GM19455 (cell line): ENCODE measurements around the gene CAMTA1.

Experiments used
- ATAC-seq: cut with Tn5 transposase; IDR thresholded peaks from one replicate; pipeline ENCODE4 v1.9.1; 2021; ENCODE audit not compliant: unreplicated experiment

CAMTA1 gene

GRCh38 chr1:7050751-7051665, 265.8 kb downstream of the CAMTA1 start:
- no peak for ATAC-seq

DNA sequence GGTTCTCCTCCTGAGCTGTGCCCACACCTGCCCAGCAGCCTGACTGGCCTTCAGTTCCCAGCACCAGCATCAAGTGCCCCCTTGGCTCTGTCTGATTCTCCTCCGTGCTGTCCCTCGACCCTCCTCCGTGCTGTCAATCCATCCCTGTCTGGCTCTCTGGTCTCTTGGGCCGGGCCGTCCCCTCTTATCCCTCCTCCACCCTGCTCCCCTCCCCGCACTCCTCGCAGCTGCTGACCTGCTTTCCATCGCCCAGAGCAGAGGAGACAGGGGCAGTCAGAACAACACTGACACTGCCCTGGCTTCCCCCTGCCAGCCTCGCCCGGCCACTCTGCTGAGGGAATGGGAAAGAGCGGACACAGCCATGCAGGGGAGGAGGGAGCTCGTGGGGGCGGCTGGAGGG, 267.4 kb downstream of the CAMTA1 start:
- no peak for ATAC-seq

DNA sequence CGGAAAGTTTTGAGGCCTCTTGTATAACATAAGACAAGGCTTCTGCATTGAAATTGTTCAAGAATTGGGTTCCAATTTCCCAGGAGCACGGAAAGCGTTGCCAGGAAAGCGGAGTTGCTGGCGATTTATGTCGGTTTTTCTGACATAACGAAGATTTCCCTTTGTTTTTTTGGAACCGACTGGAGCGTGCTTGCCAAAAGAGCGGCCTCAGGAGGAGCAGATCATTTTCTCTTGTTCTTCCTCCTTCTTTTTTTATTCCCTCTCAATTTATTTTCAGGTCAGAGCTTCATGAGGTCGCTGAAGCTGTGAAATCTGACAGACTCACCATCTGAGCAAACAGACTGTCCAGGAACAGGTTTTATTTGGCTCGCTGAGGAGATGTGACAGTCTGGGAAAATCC, 275.5 kb downstream of the CAMTA1 start:
- no peak for ATAC-seq

DNA sequence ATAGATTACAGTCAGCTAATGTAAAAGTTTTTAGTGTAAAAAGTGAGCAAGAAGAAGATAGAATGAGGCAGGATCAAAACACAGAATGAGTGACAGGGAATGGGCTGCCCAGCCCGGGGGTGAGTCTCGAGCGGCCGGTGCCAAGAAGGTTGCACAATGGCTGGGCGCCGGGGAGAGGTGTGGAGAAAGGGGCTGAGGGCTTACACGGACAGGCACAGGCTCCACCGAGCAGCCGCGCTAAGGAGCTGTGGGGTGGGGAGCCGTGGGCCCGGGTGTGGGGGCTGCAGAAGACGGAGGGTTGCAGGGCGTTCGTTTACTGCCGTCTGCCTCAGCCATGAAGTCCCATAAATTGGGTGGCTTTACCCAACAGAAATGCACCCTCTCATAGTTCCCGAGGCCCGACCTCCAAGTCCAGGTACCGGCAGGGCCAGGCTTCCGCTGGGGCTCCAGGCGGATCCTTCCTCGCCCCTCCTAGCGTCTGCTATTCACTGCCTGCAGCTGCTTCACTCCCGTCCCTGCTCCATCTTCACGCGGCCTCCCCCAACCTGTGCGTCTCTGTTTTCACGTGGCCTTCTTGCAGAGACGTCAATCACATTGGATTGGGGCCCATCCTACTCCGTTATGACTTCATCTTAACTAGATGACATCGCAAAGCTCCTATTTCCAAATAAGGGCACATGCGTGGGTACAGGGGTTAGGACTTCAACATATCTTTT, 277.2 kb downstream of the CAMTA1 start:
- ATAC-seq: no peak

GRCh38 chr1:7063981-7064380, 278.7 kb downstream of the CAMTA1 start:
- ATAC-seq: no peak

- no peak for ATAC-seq
These were observed 283.3 kb downstream of the CAMTA1 start for GRCh38 chr1:7068552-7068951.

DNA sequence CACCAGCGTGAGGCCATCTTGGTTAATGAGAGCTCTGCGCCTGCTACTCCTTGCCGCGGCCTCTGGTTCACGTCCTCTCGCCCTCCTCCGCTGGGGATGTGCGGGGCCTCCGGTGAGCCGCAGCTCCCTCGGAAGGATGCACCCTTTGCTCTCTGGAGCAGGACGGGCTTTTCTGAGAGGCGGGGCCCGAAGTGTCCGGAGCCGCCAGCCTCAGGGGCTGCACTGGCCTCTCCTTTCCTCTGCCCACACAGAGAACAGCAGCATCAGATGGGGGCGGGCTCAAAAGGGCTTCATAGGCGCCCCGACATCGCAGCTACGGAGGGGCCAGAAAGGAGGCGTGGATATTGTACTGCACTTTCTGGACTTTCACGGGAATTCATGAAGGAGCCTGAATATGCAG, 284.7 kb downstream of the CAMTA1 start:
- ATAC-seq: no peak

DNA sequence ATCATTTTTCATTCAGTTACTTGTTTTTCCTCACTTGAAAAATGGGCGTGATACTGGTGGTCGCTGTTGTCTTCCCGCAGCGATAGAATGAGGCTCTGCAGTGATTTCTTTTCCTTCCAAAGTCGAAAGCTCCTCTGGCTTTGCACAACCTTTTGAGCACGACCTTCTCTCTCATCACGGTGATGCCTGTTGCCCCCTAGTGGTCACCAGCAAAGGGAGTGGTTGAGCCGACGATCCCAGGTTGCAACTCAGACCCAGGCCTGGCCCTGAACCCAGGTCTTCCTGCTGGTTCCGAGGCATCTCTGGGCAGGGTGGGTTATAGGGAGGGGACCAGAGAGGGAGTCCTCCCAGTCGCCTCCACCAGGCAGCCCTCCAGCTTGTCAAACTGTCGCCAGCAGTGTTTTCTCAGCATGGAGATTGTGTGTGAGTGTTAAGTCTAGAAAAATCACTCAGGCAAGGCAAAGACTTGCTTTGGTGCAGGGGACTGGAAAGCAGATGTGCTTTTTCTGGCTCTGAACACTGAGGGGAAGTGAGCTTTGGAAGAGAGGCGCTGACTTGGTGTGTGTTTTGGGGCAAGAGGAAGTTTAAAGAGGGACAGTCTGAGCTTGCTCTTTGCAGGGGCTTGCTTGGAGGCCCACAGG, 285.3 kb downstream of the CAMTA1 start:
- no peak for ATAC-seq

- ATAC-seq: no peak
These were observed 290.9 kb downstream of the CAMTA1 start for GRCh38 chr1:7076117-7076516.

DNA sequence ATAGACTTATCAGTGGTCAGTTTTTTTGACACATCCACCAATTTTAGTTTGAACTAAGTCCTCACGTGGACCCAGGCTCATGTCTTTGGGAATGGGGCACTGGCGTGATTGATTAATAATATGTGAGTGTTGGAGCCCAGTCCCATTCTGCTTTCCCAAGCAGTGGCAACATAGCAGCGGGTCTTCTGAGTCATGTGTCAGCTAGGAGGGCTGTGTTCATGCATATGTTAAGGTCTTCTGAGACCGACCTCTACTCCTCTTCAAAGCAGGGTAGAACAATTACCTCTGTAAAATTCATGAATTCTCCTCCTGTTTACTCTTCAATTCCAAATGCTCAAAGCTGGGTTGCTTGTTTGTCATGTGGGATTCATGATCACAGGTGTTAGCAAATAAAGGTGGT, 291.3 kb downstream of the CAMTA1 start:
- no peak for ATAC-seq

GRCh38 chr1:7077136-7077535, 291.9 kb downstream of the CAMTA1 start:
- ATAC-seq: no peak

GRCh38 chr1:7077970-7078369, 292.7 kb downstream of the CAMTA1 start:
- no peak for ATAC-seq

GRCh38 chr1:7079637-7080036, 294.4 kb downstream of the CAMTA1 start:
- no peak for ATAC-seq

DNA sequence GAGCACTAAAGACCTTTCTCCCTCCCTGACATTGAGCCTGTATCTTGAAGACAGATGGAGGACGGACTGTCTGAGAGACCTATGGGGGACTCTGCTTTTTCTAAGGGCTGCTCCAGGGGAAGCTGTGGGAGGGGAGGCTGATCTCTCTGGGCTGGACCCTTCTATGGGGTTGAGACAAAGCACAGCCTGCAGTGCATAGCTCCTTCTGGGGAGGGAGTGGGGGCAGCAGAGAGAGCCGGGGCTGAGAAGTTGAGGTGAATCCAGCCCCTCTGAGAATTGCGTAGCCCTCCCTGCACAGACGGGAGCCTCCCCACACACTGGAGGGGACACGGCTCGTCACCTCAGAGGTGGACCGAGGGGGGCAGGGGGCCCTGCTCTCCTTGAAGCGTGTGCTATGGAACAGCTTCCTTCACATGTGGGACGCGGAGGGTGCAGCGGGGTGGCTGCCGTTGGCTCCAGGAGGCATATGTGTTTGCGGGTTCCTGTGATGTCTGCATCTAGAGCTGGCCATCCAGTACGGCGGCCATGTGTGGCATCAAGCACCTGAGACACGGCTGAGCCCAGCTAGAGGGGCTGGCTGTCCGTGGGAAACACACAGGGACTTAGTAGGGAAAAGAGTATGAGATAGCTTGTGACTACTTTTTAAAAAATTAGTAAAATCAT, 299.1 kb downstream of the CAMTA1 start:
- ATAC-seq: no peak

DNA sequence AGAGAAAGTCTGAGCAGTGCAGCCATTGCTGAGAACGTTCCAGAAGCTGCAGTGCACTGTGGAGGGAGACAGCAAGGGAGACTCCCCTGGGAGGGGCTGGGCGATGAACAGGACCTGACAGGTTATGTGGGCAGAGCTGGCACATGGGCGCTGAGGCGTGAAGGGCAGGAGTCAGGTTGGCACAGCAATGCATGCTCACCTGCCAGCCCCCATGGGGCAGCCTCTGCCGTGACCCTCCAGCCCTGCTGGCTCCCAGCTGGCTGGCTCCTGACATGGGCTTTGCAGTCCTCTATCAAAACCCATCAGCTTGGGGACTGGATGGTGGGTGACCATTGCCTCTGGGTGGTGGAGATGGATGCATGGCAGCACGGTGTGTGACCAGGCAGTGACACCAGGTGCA, 300.3 kb downstream of the CAMTA1 start:
- ATAC-seq: no peak

DNA sequence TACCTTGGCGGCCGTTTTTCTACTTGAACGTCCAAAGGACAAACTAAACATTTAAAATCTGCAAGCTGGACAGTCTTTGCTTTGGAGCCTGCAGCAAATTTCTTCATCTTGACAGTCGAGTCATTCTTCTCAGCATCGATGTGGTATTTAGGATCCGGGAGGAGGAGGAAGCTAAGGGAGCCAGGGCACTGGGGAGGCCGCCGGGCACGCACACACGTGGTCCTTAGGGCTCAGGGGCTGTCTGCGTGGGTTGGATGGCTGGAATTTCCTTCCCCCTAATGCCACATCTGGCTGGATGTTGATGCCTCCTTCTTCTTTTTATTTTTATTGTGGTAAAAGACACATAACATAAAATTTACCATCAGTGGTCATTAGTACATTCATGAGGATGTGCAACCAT, 300.9 kb downstream of the CAMTA1 start:
- ATAC-seq: no peak

DNA sequence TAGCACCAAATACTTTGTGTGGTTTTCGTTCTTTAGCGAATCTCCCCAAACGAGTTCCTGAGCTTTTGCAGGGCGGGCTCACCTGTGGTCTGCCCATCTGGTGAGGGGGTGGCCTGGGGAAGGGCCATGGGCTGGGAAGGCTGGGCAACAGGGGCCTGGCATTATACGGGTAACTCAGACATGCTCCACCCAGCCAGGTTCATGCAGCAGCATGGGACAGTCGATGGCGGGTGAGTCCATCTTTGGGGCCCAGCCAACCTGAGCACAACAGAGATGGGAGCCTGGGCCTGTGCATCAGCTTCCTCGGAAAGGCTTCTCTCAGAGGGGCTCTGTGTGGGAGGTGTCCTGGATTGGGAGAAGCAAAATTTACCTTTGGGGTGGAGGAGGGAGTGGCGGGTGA, 302.6 kb downstream of the CAMTA1 start:
- no peak for ATAC-seq

GRCh38 chr1:7089497-7089896, 304.2 kb downstream of the CAMTA1 start:
- ATAC-seq: no peak

DNA sequence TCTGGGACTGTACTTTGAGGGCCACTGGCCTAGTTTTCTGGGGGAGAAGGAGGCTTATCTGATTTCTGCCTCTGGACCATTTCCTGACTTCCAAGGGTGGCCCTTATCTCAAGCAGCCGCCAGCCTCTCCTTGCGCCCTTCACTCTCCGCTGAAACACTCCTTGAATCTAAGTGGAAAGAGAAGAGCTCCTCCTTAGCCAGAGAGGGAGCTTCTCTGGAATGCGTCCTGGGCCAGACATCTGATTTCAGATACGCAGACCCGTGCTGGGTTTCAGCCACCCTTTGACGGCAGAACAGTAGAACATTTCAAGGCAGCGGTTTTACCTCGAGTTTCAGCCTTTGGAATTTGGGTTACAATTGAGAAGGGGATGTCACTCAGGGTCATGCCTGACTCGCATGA, 308.0 kb downstream of the CAMTA1 start:
- no peak for ATAC-seq

DNA sequence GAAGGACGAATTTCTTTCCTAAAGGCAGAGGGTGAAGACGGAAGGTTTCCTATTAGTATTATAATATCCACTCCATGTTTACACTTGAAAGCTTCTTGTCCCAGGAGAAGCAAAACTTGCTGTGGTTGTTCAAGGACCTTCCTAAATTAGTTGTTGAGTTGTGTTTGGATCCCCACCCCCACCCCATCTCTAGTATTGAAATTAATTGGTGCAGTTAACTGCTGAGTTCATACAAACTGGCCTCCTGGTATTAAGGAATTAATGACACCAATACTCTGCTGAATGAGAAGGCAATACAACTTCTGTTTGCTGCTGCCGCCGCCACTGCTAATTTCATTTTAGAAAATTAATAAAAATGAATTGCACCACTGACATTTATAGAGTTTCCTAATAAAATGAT, 308.8 kb downstream of the CAMTA1 start:
- no peak for ATAC-seq

GRCh38 chr1:7094509-7094908, 309.3 kb downstream of the CAMTA1 start:
- no peak for ATAC-seq
